ENCODE measurements around the gene GLIS2.

GLIS2 gene

GRCh38 chr16:4321286-4322120 is 5.6 kb downstream of the GLIS2 start:
- H3K27ac ChIP-seq: no peak overlapping the region
- no peak for TF ChIP-seq CTCF (conservative IDR thresholded peaks at IDR 0.05)

GRCh38 chr16:4322121-4323052 is 6.5 kb downstream of the GLIS2 start:
- H3K27ac ChIP-seq: no peak overlapping the region
- no peak for TF ChIP-seq CTCF (conservative IDR thresholded peaks at IDR 0.05)

- no peak overlapping the region for H3K27ac ChIP-seq
- TF ChIP-seq CTCF (conservative IDR thresholded peaks at IDR 0.05) (no peak), ZFX (IDR thresholded peaks at IDR 0.05) (no peak)
Measured at GRCh38 chr16:4323071-4323844, 7.4 kb downstream of the GLIS2 start.

GRCh38 chr16:4323845-4324488 is 8.1 kb downstream of the GLIS2 start:
- TF ChIP-seq CTCF (conservative IDR thresholded peaks at IDR 0.05): no peak
- no peak for TF ChIP-seq ZFX (IDR thresholded peaks at IDR 0.05)
- no peak overlapping the region for H3K27ac ChIP-seq

GRCh38 chr16:4324492-4325252 is 8.8 kb downstream of the GLIS2 start:
- no peak for TF ChIP-seq ZFX (IDR thresholded peaks at IDR 0.05)
- no peak for TF ChIP-seq CTCF (conservative IDR thresholded peaks at IDR 0.05)
- H3K27ac ChIP-seq: no peak overlapping the region

- TF ChIP-seq ZFX (IDR thresholded peaks at IDR 0.05): no peak
- TF ChIP-seq CTCF (conservative IDR thresholded peaks at IDR 0.05): no peak
Measured at GRCh38 chr16:4325253-4325758, 9.4 kb downstream of the GLIS2 start.

More at GRCh38 chr16:4325253-4325758, 9.4 kb downstream of the GLIS2 start:
- H3K27ac ChIP-seq: no peak overlapping the region

All from C4-2B (cell line).